Caco-2 (cell line): ENCODE results near the gene GOLGA2. TPM values are rescaled to one million over a fixed set of nuclear protein-coding genes. Genes with fewer than 3 reads are reported as not detected.

Experiments
- BruUV-seq: library from RNA; stranded (reverse); fragments of 400-500 nt; replicated peaks from 2 replicates; lab custom pipeline; 2021; lab: Mats Ljungman, UMichigan
- CTCF ChIA-PET: fragments of 300-600 bp; sonication (Branson Sonifier 250); formaldehyde crosslinking; loops from one replicate; lab custom pipeline; 2022; ENCODE audit warnings: antibody characterized with exemption; lab: Charles Lee
- POLR2A ChIA-PET: fragments of 300-600 bp; sonication (Branson Sonifier 250); formaldehyde crosslinking; loops from one replicate; lab custom pipeline; 2022; ENCODE audit warnings: antibody characterized with exemption; lab: Charles Lee
- DNase-seq, 2 experiments: peaks; one replicate each; pipeline versions ENCODE4 v3.0.0 to v3.0.0-alpha.2; 2020 to 2022
- H3K27me3 ChIP-seq: replicated peaks from 2 replicates; pipeline ENCODE4 v1.6.0; 2011; ENCODE audit warnings: low read length; ENCODE audit not compliant: control insufficient read depth, insufficient read depth
- H3K36me3 ChIP-seq: 2 replicates; pipeline ENCODE4 v1.5.1; 2011; ENCODE audit warnings: low read length; ENCODE audit not compliant: control insufficient read depth, insufficient read depth
- H3K4me1 ChIP-seq: fragments of 250-450 bp; sonication (Bioruptor Pico); 2 replicates; pipeline ENCODE4 v1.5.1; 2020; ENCODE audit warnings: mild to moderate bottlenecking
- H3K4me3 ChIP-seq: 2 replicates; pipeline ENCODE4 v1.5.1; 2011; ENCODE audit warnings: low read depth, mild to moderate bottlenecking, control low read depth, low read length
- H3K9me3 ChIP-seq: fragments of 250-450 bp; sonication (Bioruptor Pico); 2 replicates; pipeline ENCODE4 v1.5.1; 2020; ENCODE audit warnings: mild to moderate bottlenecking, moderate library complexity
- H3K27ac Mint-ChIP-seq: one replicate; pipeline ENCODE4 v1.8.0; 2022; ENCODE audit warnings: mixed read lengths; ENCODE audit not compliant: unreplicated experiment
- H3K27me3 Mint-ChIP-seq: one replicate; pipeline ENCODE4 v1.8.0; 2022; ENCODE audit warnings: mixed read lengths; ENCODE audit not compliant: insufficient read depth, unreplicated experiment
- H3K36me3 Mint-ChIP-seq: one replicate; pipeline ENCODE4 v1.8.0; 2022; ENCODE audit warnings: mild to moderate bottlenecking, mixed read lengths; ENCODE audit not compliant: insufficient read depth, unreplicated experiment
- H3K4me1 Mint-ChIP-seq: one replicate; pipeline ENCODE4 v1.8.0; 2022; ENCODE audit warnings: low read depth, mixed read lengths; ENCODE audit not compliant: unreplicated experiment
- H3K4me3 Mint-ChIP-seq: one replicate; pipeline ENCODE4 v1.8.0; 2022; ENCODE audit warnings: mild to moderate bottlenecking, moderate library complexity, mixed read lengths; ENCODE audit not compliant: unreplicated experiment
- H3K9me3 Mint-ChIP-seq: one replicate; pipeline ENCODE4 v1.8.0; 2022; ENCODE audit warnings: mixed read lengths; ENCODE audit not compliant: unreplicated experiment
- CTCF ChIP-seq, 2 experiments: fragments of 200-600 bp in 1 of 2; IDR thresholded peaks; 1 replicate in 1 of 2; 2 replicates in 1 of 2; pipeline versions ENCODE4 v1.5.1 to v1.8.0; 2011 to 2022; ENCODE audit warnings: antibody characterized with exemption in 1 of 2, control low read depth in 1 of 2, inconsistent platforms in 1 of 2, low read depth in 1 of 2, low read length in 1 of 2, mild to moderate bottlenecking in 1 of 2, moderate library complexity in 1 of 2; ENCODE audit not compliant: insufficient read depth in 1 of 2, severe bottlenecking in 1 of 2, unreplicated experiment in 1 of 2
- intact Hi-C: fragments of 100-400 bp; cut with micrococcal nuclease; formaldehyde crosslinking; loops from one replicate; pipeline ENCODE4 v1.10.0; 2022; ENCODE audit not compliant: unreplicated experiment
- total RNA-seq: library from RNA; stranded (reverse); gene quantifications from 2 replicates; pipeline ENCODE4 v1.2.3, GENCODE V29; 2022

GOLGA2 gene
- total RNA-seq, 1 experiment from 2014 or later: 97.7 TPM

- CTCF ChIA-PET: no interaction called here
Observed at GRCh38 chr9:128251732-128252100, 24.1 kb downstream of the GOLGA2 start.

GRCh38 chr9:128250839-128251731 lies 24.7 kb downstream of the GOLGA2 start:
- H3K4me3 ChIP-seq: peak overlapping the region; percentile 73
- peaks cover 28% of the 10 kb centered on the region for H3K36me3 Mint-ChIP-seq
- H3K4me1 Mint-ChIP-seq: peaks cover 8% of the 10 kb centered on the region
- H3K27ac Mint-ChIP-seq: no peak overlapping the region
- no peak for TF ChIP-seq CTCF (IDR thresholded peaks at IDR 0.05; ENCODE audit: insufficient read depth in 1 of 2, low read depth in 1 of 2, low read length in 1 of 2, severe bottlenecking in 1 of 2, unreplicated experiment in 1 of 2)
- DNase-seq: no peak
- no TSS peak for BruUV-seq
- H3K9me3 Mint-ChIP-seq: no peaks in the 10 kb centered on the region
- peak overlapping the region; percentile 75 for H3K4me3 Mint-ChIP-seq
- no peaks in the 10 kb centered on the region for H3K36me3 ChIP-seq
- no peaks in the 10 kb centered on the region for H3K9me3 ChIP-seq
- no peaks in the 10 kb centered on the region for H3K27me3 Mint-ChIP-seq
- H3K4me1 ChIP-seq: peaks cover 7% of the 10 kb centered on the region; the same call in 1 of the 2 replicates
- ChIA-PET CTCF (interaction anchor here (0.8 to 2.0 kb wide), 8 partner anchors 8 to 90 kb away, joined by 3 to 9 read pairs (median 6); partner anchors contain the start of genes DNM1, GOLGA2 and SWI5), POLR2A (interaction anchor here (0.5 to 1.5 kb wide), 6 partner anchors 22 to 226 kb away, joined by 3 to 15 read pairs (median 4); partner anchors contain the start of genes GOLGA2 and SWI5)
- no peaks in the 10 kb centered on the region for H3K27me3 ChIP-seq
- intact Hi-C loops: loop anchor here (1.0 kb wide), 2 partner anchors 25 to 33 kb away; partner anchors contain the start of genes GOLGA2 and SWI5

More at GRCh38 chr9:128251732-128252100, 24.1 kb downstream of the GOLGA2 start:
- Histone ChIP-seq H3K9me3 (no peaks in the 10 kb centered on the region), H3K27me3 (no peaks in the 10 kb centered on the region), H3K4me1 (peaks cover 7% of the 10 kb centered on the region; the same call in 1 of the 2 replicates), H3K36me3 (no peaks in the 10 kb centered on the region), H3K4me3 (no peak overlapping the region)
- H3K4me3 Mint-ChIP-seq: peak overlapping the region; percentile 75
- peaks cover 34% of the 10 kb centered on the region for H3K36me3 Mint-ChIP-seq
- BruUV-seq: TSS peak; percentile 60
- H3K27me3 Mint-ChIP-seq: no peaks in the 10 kb centered on the region
- intact Hi-C loops: no loop called here
- DNase-seq: no peak
- no peaks in the 10 kb centered on the region for H3K9me3 Mint-ChIP-seq
- peaks cover 8% of the 10 kb centered on the region for H3K4me1 Mint-ChIP-seq
- POLR2A ChIA-PET: no interaction called here
- no peak overlapping the region for H3K27ac Mint-ChIP-seq
- no peak for TF ChIP-seq CTCF (IDR thresholded peaks at IDR 0.05; ENCODE audit: insufficient read depth in 1 of 2, low read depth in 1 of 2, low read length in 1 of 2, severe bottlenecking in 1 of 2, unreplicated experiment in 1 of 2)
